ENCODE measurements around the gene FTO.

FTO gene

DNA sequence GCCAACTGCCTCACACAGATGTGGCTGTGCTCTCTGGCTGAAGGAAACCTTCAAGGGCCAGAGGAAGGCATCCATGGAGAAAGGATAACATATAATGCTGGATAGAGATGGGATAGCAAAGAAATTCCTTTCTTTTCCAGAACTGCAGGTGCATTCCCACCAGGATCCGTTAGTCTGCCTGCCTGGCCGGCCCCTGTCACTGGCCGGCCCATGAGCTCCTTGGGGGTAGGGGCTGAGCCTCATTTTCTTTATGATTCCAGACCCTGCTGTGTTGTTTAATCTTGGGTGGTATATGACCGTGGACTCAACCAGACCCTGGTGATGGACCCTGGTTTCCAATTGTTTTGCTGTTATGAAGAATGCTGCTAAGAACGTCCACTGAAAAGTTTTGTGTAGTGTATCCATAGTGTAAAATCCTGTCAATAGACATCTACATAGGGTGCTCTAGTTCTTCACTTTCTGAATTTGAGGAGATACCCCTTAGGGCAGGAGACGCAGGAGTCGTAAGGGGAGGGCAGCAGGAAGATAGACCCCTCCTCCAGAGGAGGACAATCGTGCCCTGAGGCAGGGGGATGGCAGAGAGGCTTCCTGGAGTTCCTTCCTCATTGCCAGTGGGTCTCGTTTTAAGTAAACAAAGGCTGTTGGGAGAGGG, 489.2 kb downstream of the FTO start:
- H2BK15ac ChIP-seq (ENCODE audit: low read length) = peak overlapping the region; percentile 93
- no peak overlapping the region for H3K4me2 ChIP-seq (ENCODE audit: insufficient read depth, low read length, poor library complexity, severe bottlenecking)
- no peak overlapping the region for H2BK120ac ChIP-seq (ENCODE audit: low read depth, low read length)
- no peak overlapping the region for H4K91ac ChIP-seq (ENCODE audit: low read depth, low read length, poor library complexity)
- H2AFZ ChIP-seq (ENCODE audit: low read length) = peak overlapping the region; percentile 86
- no peak overlapping the region for H3K4ac ChIP-seq (ENCODE audit: low read length)
- H3K27me3 ChIP-seq (ENCODE audit: control insufficient read depth in 3 of 3, insufficient read depth in 3 of 3, low read depth in 1 of 3, low read length in 3 of 3) = peaks cover 0 to 11% (median 4%) of the 10 kb centered on the region in 3 experiments
- H4K8ac ChIP-seq (ENCODE audit: low read depth, low read length) = peak overlapping the region; percentile 77
- peak overlapping the region; percentile 72 for H2AK5ac ChIP-seq (ENCODE audit: low read depth, low read length)
- peak overlapping the region; percentile 86 for H3K18ac ChIP-seq (ENCODE audit: low read length)
- no peak overlapping the region for H3K9ac ChIP-seq (ENCODE audit: low read depth, low read length, poor library complexity)
- H3K4me3 ChIP-seq (ENCODE audit: low read length in 2 of 2) = no peak overlapping the region
- H3K23ac ChIP-seq (ENCODE audit: low read depth, low read length, poor library complexity) = no peak overlapping the region
- no peak overlapping the region for H3K27ac ChIP-seq (replicated peaks; ENCODE audit: low read length)
- peak overlapping the region; percentile 21 for H2BK5ac ChIP-seq (ENCODE audit: low read length)
- H3K36me3 ChIP-seq (replicated peaks in 1 of 2; ENCODE audit: control insufficient read depth in 2 of 2, insufficient read depth in 2 of 2, low read length in 2 of 2) = no peaks in the 10 kb centered on the region
- no peak overlapping the region for H3K14ac ChIP-seq (ENCODE audit: low read length)
- WGBS, 2 donors (ENCODE audit: extremely low coverage in 2 of 2, insufficient read length in 2 of 2, insufficient replicate concordance in 1 of 2) = no CpG with 5 or more reads among the region's 9 CpGs
- peaks cover 5 to 14% of the 10 kb centered on the region in 2 donors for H3K4me1 ChIP-seq (ENCODE audit: control insufficient read depth in 2 of 2, insufficient read depth in 1 of 2, low read depth in 1 of 2, low read length in 2 of 2)
- H3K9me3 ChIP-seq (replicated peaks in 1 of 2; ENCODE audit: control insufficient read depth in 2 of 2, insufficient read depth in 1 of 2, low read depth in 1 of 2, low read length in 2 of 2) = peaks cover 0 to 3% of the 10 kb centered on the region in 2 donors
- H3K79me1 ChIP-seq (ENCODE audit: low read depth, low read length) = no peaks in the 10 kb centered on the region
- H2BK12ac ChIP-seq (ENCODE audit: low read length) = peak overlapping the region; percentile 79
- DNase-seq (ENCODE audit: low spot score) = no peak

DNA sequence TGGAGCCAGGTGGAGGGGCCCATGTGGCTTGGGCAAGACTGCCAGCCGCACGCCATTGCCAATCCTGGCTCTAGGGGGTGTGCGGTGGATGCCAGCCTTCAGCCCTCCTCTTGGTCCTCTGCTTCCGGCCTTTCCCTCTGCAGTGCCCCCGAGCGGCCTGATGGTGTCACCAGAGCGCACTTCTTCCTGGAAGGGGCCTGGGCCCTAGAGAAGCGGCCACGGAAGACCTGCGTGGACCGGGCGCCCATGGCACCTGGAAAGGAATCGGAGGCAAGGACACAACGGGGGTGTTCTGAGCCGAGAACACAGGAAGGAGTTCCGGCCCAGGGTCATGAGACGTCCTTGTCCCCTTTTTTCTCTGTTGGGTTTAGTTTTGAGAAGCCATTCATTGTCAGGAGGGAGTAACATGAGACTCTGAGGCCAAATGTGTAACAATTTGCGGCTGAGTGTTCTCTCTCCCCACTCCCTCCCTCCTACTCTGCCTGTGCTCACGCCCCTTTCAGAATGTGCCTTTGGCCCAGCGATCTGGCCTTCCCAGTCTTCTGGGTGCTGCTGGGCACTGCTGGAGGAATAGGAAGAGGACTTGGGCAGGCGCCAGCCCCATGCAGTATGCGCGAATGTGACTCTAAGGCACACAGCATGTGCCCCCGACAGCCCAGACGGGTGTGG, 489.8 kb downstream of the FTO start:
- no peak overlapping the region for H3K23ac ChIP-seq (ENCODE audit: low read depth, low read length, poor library complexity)
- peak overlapping the region; percentile 37 for H3K4me2 ChIP-seq (ENCODE audit: insufficient read depth, low read length, poor library complexity, severe bottlenecking)
- peak overlapping the region; percentile 79 for H2BK12ac ChIP-seq (ENCODE audit: low read length)
- no peak overlapping the region for H4K91ac ChIP-seq (ENCODE audit: low read depth, low read length, poor library complexity)
- H3K9ac ChIP-seq (ENCODE audit: low read depth, low read length, poor library complexity) = no peak overlapping the region
- peak overlapping the region; percentile 77 for H4K8ac ChIP-seq (ENCODE audit: low read depth, low read length)
- H3K9me3 ChIP-seq (replicated peaks in 1 of 2; ENCODE audit: control insufficient read depth in 2 of 2, insufficient read depth in 1 of 2, low read depth in 1 of 2, low read length in 2 of 2) = no peaks in the 10 kb centered on the region
- no peak overlapping the region for H3K4ac ChIP-seq (ENCODE audit: low read length)
- no peaks in the 10 kb centered on the region for H3K79me1 ChIP-seq (ENCODE audit: low read depth, low read length)
- H3K36me3 ChIP-seq (replicated peaks in 1 of 2; ENCODE audit: control insufficient read depth in 2 of 2, insufficient read depth in 2 of 2, low read length in 2 of 2) = no peaks in the 10 kb centered on the region
- H3K27ac ChIP-seq (replicated peaks; ENCODE audit: low read length) = peak overlapping the region; percentile 47
- WGBS, 2 donors (ENCODE audit: extremely low coverage in 2 of 2, insufficient read length in 2 of 2, insufficient replicate concordance in 1 of 2) = no CpG with 5 or more reads among the region's 25 CpGs
- H3K4me1 ChIP-seq (ENCODE audit: control insufficient read depth in 2 of 2, insufficient read depth in 1 of 2, low read depth in 1 of 2, low read length in 2 of 2) = peaks cover 5 to 14% of the 10 kb centered on the region in 2 donors
- H3K14ac ChIP-seq (ENCODE audit: low read length) = peak overlapping the region; percentile 56
- peaks cover 0 to 11% (median 4%) of the 10 kb centered on the region in 3 experiments for H3K27me3 ChIP-seq (ENCODE audit: control insufficient read depth in 3 of 3, insufficient read depth in 3 of 3, low read depth in 1 of 3, low read length in 3 of 3)
- peak overlapping the region; percentile 44 for H2AK5ac ChIP-seq (ENCODE audit: low read depth, low read length)
- H2BK15ac ChIP-seq (ENCODE audit: low read length) = peak overlapping the region; percentile 93
- peak overlapping the region; percentile 21 for H2BK5ac ChIP-seq (ENCODE audit: low read length)
- peak overlapping the region; percentile 86 for H2AFZ ChIP-seq (ENCODE audit: low read length)
- DNase-seq (ENCODE audit: low spot score) = peak; percentile 68
- H2BK120ac ChIP-seq (ENCODE audit: low read depth, low read length) = peak overlapping the region; percentile 84
- H3K4me3 ChIP-seq (ENCODE audit: low read length in 2 of 2) = no peak overlapping the region
- H3K18ac ChIP-seq (ENCODE audit: low read length) = peak overlapping the region; percentile 98

DNA sequence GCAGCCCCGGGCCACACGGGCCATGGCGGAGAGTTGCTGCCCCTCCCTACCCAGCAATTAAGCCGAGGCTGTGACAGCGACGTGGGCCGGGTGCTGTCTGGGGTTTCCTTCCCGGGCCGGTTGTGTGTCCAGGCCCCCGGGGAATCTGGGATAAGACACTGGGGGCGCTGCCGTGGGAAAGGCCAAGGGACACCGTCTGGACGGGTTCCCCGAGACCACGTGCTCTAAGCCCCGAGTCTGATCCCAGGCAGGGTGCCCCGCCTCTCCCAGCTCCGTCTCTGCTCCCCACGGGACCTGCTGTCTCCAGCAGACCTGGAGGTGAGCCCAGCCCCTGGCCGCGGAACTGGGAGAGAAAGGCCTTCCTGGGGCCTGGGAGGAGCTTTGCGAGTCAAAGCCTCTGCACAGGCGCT, 490.4 kb downstream of the FTO start:
- no peak overlapping the region for H3K4ac ChIP-seq (ENCODE audit: low read length)
- peak overlapping the region; percentile 86 for H2BK15ac ChIP-seq (ENCODE audit: low read length)
- peak; percentile 18 for DNase-seq (ENCODE audit: low spot score)
- H2BK5ac ChIP-seq (ENCODE audit: low read length) = peak overlapping the region; percentile 21
- no peak overlapping the region for H3K4me3 ChIP-seq (ENCODE audit: low read length in 2 of 2)
- H2BK12ac ChIP-seq (ENCODE audit: low read length) = peak overlapping the region; percentile 78
- peak overlapping the region; percentile 44 for H2AK5ac ChIP-seq (ENCODE audit: low read depth, low read length)
- peaks cover 5 to 14% of the 10 kb centered on the region in 2 donors for H3K4me1 ChIP-seq (ENCODE audit: control insufficient read depth in 2 of 2, insufficient read depth in 1 of 2, low read depth in 1 of 2, low read length in 2 of 2)
- H4K91ac ChIP-seq (ENCODE audit: low read depth, low read length, poor library complexity) = no peak overlapping the region
- no peaks in the 10 kb centered on the region for H3K9me3 ChIP-seq (replicated peaks in 1 of 2; ENCODE audit: control insufficient read depth in 2 of 2, insufficient read depth in 1 of 2, low read depth in 1 of 2, low read length in 2 of 2)
- no peak overlapping the region for H4K8ac ChIP-seq (ENCODE audit: low read depth, low read length)
- no CpG with 5 or more reads among the region's 24 CpGs for WGBS, 2 donors (ENCODE audit: extremely low coverage in 2 of 2, insufficient read length in 2 of 2, insufficient replicate concordance in 1 of 2)
- peak overlapping the region; percentile 86 for H2AFZ ChIP-seq (ENCODE audit: low read length)
- peak overlapping the region; percentile 98 for H3K18ac ChIP-seq (ENCODE audit: low read length)
- H3K27me3 ChIP-seq (ENCODE audit: control insufficient read depth in 3 of 3, insufficient read depth in 3 of 3, low read depth in 1 of 3, low read length in 3 of 3) = peaks cover 0 to 8% (median 4%) of the 10 kb centered on the region in 3 experiments
- peak overlapping the region; percentile 47 for H3K27ac ChIP-seq (replicated peaks; ENCODE audit: low read length)
- peak overlapping the region; percentile 37 for H3K4me2 ChIP-seq (ENCODE audit: insufficient read depth, low read length, poor library complexity, severe bottlenecking)
- no peaks in the 10 kb centered on the region for H3K36me3 ChIP-seq (replicated peaks in 1 of 2; ENCODE audit: control insufficient read depth in 2 of 2, insufficient read depth in 2 of 2, low read length in 2 of 2)
- H3K9ac ChIP-seq (ENCODE audit: low read depth, low read length, poor library complexity) = no peak overlapping the region
- H3K14ac ChIP-seq (ENCODE audit: low read length) = peak overlapping the region; percentile 56
- no peak overlapping the region for H3K23ac ChIP-seq (ENCODE audit: low read depth, low read length, poor library complexity)
- H3K79me1 ChIP-seq (ENCODE audit: low read depth, low read length) = no peaks in the 10 kb centered on the region
- H2BK120ac ChIP-seq (ENCODE audit: low read depth, low read length) = peak overlapping the region; percentile 84

DNA sequence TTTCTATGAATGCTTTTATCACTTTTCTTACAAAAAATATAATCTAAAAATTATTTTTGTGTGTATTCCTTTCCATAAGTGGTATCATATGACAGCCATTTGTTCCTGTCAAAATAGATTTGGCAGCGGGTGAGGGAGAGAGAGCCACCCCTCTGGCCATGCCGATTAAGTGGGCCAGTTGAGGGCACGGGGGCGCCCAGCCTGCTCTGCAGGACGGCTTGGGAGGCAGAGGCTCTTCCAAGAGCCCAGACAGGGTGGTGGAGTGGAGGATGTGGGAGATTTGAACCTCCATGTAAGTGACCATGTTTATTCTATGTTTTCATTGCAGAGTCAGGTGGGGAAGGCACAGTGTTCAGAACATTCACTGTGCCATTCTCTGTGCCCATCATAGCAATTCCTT, 493.8 kb downstream of the FTO start:
- H2BK120ac ChIP-seq (ENCODE audit: low read depth, low read length) = no peak overlapping the region
- no peaks in the 10 kb centered on the region for H3K9me3 ChIP-seq (replicated peaks in 1 of 2; ENCODE audit: control insufficient read depth in 2 of 2, insufficient read depth in 1 of 2, low read depth in 1 of 2, low read length in 2 of 2)
- no peak overlapping the region for H3K14ac ChIP-seq (ENCODE audit: low read length)
- H3K27ac ChIP-seq (replicated peaks; ENCODE audit: low read length) = no peak overlapping the region
- no peak overlapping the region for H2BK5ac ChIP-seq (ENCODE audit: low read length)
- no peak overlapping the region for H2AK5ac ChIP-seq (ENCODE audit: low read depth, low read length)
- no peak overlapping the region for H2BK12ac ChIP-seq (ENCODE audit: low read length)
- no peaks in the 10 kb centered on the region for H3K79me1 ChIP-seq (ENCODE audit: low read depth, low read length)
- no CpG with 5 or more reads among the region's 5 CpGs for WGBS, 2 donors (ENCODE audit: extremely low coverage in 2 of 2, insufficient read length in 2 of 2, insufficient replicate concordance in 1 of 2)
- no peak overlapping the region for H3K4me2 ChIP-seq (ENCODE audit: insufficient read depth, low read length, poor library complexity, severe bottlenecking)
- no peak overlapping the region for H2BK15ac ChIP-seq (ENCODE audit: low read length)
- H3K4ac ChIP-seq (ENCODE audit: low read length) = no peak overlapping the region
- H3K23ac ChIP-seq (ENCODE audit: low read depth, low read length, poor library complexity) = peak overlapping the region; percentile 13
- H4K8ac ChIP-seq (ENCODE audit: low read depth, low read length) = no peak overlapping the region
- H4K91ac ChIP-seq (ENCODE audit: low read depth, low read length, poor library complexity) = no peak overlapping the region
- no peaks in the 10 kb centered on the region for H3K36me3 ChIP-seq (replicated peaks in 1 of 2; ENCODE audit: control insufficient read depth in 2 of 2, insufficient read depth in 2 of 2, low read length in 2 of 2)
- H3K27me3 ChIP-seq (ENCODE audit: control insufficient read depth in 3 of 3, insufficient read depth in 3 of 3, low read depth in 1 of 3, low read length in 3 of 3) = peaks cover 0 to 4% (median 0%) of the 10 kb centered on the region in 3 experiments
- no peak overlapping the region for H2AFZ ChIP-seq (ENCODE audit: low read length)
- no peak for DNase-seq (ENCODE audit: low spot score)
- H3K4me1 ChIP-seq (ENCODE audit: control insufficient read depth in 2 of 2, insufficient read depth in 1 of 2, low read depth in 1 of 2, low read length in 2 of 2) = peaks cover 8 to 14% of the 10 kb centered on the region in 2 donors
- H3K9ac ChIP-seq (ENCODE audit: low read depth, low read length, poor library complexity) = no peak overlapping the region
- no peak overlapping the region for H3K4me3 ChIP-seq (ENCODE audit: low read length in 2 of 2)
- peak overlapping the region; percentile 53 for H3K18ac ChIP-seq (ENCODE audit: low read length)

Measured in neuronal stem cell (in vitro differentiated cells).